Measurements from ENCODE around the gene PKN2.

PKN2 gene

DNA sequence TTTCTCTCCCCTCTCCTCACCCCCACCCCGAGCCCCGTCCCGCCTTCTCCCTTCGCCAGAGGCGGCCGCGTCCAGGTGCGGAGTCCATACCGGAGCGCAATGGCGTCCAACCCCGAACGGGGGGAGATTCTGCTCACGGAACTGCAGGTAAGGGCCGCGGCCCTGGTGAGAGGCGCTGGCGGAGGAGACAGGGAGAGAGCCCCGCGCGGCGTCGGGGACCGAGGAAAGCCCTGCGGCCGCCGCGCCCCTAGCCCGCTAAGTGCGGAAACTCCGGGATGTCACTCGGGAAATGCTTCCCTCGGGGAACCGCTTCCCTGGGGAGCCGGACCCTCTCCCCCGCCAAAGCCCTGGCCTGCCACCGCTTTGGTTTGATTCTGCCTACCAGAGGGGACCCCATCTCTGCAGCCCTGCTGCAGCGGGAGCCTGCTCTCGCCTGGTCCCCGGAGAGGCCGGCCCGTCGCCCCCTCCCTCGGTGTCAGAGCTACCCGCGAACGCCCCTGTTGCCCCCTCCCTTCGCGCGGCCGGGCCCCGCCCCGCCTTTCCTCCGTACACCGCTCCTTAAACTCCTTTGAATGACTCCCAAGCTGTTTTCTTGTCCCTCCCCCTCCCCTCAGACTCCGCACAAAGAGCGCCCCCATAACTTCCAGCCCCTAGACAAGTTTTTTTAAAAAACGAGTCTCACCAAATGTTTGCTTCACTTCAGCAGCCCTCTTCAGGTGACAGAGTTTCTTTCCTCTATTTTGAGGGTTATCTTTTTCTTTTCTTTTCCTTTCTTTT, 597 bp downstream of the PKN2 start:
- H3K27me3 ChIP-seq (ENCODE audit: insufficient read depth, poor library complexity, severe bottlenecking): no peaks in the 10 kb centered on the region
- peaks cover 26% of the 10 kb centered on the region for H3K36me3 ChIP-seq (ENCODE audit: low read depth)
- TF ChIP-seq, protein P1, sequence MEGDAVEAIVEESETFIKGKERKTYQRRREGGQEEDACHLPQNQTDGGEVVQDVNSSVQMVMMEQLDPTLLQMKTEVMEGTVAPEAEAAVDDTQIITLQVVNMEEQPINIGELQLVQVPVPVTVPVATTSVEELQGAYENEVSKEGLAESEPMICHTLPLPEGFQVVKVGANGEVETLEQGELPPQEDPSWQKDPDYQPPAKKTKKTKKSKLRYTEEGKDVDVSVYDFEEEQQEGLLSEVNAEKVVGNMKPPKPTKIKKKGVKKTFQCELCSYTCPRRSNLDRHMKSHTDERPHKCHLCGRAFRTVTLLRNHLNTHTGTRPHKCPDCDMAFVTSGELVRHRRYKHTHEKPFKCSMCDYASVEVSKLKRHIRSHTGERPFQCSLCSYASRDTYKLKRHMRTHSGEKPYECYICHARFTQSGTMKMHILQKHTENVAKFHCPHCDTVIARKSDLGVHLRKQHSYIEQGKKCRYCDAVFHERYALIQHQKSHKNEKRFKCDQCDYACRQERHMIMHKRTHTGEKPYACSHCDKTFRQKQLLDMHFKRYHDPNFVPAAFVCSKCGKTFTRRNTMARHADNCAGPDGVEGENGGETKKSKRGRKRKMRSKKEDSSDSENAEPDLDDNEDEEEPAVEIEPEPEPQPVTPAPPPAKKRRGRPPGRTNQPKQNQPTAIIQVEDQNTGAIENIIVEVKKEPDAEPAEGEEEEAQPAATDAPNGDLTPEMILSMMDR (IDR thresholded peaks at IDR 0.05; ENCODE audit: poor library complexity, severe bottlenecking): no peak
- H3K27ac ChIP-seq (ENCODE audit: poor library complexity, severe bottlenecking): peak overlapping the region; percentile 93
- H3K9me3 ChIP-seq (ENCODE audit: severe bottlenecking): no peaks in the 10 kb centered on the region
- DNase-seq (ENCODE audit: low spot score) (peak; percentile 56), ATAC-seq (ENCODE audit: low read depth) (peak; percentile 54)
- peak overlapping the region; percentile 75 for H3K4me3 ChIP-seq (ENCODE audit: severe bottlenecking)
- peaks cover 26% of the 10 kb centered on the region for H3K4me1 ChIP-seq (ENCODE audit: insufficient read depth, poor library complexity, severe bottlenecking)

DNA sequence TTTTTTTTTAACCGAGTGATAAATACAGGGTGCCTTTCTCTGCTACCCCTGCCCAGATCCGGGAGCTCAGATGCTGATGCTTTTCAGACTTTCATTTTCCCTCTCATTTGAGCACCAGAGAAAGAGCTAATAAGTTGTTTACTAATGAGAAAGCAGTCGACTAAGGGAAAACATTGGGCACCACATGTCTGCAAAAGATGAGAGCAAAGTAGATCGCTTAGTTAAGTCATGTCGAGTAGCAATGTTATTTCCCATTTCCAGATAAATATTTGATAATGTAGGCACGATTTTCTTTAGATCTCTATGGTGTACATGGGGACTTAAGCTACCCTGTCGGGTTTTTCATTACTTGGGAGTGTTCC, 1.2 kb downstream of the PKN2 start:
- Histone ChIP-seq H3K36me3 (ENCODE audit: low read depth) (peaks cover 26% of the 10 kb centered on the region), H3K9me3 (ENCODE audit: severe bottlenecking) (no peaks in the 10 kb centered on the region), H3K27ac (ENCODE audit: poor library complexity, severe bottlenecking) (peak overlapping the region; percentile 93), H3K4me1 (ENCODE audit: insufficient read depth, poor library complexity, severe bottlenecking) (peaks cover 26% of the 10 kb centered on the region), H3K27me3 (ENCODE audit: insufficient read depth, poor library complexity, severe bottlenecking) (no peaks in the 10 kb centered on the region), H3K4me3 (ENCODE audit: severe bottlenecking) (peak overlapping the region; percentile 75)
- ATAC-seq (ENCODE audit: low read depth) (no peak), DNase-seq (ENCODE audit: low spot score) (no peak)
- TF ChIP-seq, protein P1 (IDR thresholded peaks at IDR 0.05; ENCODE audit: poor library complexity, severe bottlenecking): peak; percentile 8

DNA sequence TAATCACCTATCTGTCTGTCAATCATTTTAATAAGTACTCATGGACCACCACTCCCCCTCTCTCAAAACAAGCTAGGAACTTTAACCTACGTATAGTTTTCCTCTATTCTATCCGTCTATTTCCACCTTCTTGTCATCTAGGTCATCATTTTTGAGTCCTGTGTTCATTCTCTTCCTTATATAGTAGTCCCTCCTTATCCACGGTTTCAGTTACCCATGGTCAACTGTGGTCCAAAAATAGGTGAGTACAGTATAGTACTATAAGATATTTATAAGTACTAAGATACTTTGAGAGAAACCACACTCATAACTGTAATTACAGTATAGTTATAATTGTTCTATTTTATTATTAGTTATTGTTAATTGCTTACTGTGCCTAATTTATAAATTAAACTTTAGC, 7.5 kb downstream of the PKN2 start:
- TF ChIP-seq, protein P1 (IDR thresholded peaks at IDR 0.05; ENCODE audit: poor library complexity, severe bottlenecking): no peak
- Histone ChIP-seq H3K36me3 (ENCODE audit: low read depth) (peaks cover 44% of the 10 kb centered on the region), H3K4me3 (ENCODE audit: severe bottlenecking) (no peak overlapping the region), H3K27ac (ENCODE audit: poor library complexity, severe bottlenecking) (no peak overlapping the region), H3K9me3 (ENCODE audit: severe bottlenecking) (no peaks in the 10 kb centered on the region), H3K4me1 (ENCODE audit: insufficient read depth, poor library complexity, severe bottlenecking) (peaks cover 13% of the 10 kb centered on the region), H3K27me3 (ENCODE audit: insufficient read depth, poor library complexity, severe bottlenecking) (no peaks in the 10 kb centered on the region)
- DNase-seq (ENCODE audit: low spot score) (no peak), ATAC-seq (ENCODE audit: low read depth) (no peak)

DNA sequence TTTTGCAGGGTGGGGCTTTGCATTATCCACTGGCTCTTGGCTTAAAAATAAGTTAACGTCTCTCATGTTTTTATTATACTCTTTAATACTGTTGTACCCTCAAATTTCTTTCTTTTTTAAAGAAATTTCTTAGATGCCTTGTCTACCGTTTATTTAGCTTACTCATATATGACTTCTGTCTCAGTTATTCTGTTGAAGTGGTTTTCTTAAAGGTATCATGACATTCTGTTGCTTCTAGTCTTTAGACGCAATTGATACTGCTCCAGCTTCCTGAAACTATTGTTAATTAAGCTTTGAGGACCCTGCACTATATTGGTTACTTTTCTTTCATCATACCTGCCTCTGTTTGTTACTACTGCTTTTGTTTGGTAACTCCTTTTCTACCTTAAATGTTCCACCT, 11.7 kb downstream of the PKN2 start:
- H3K36me3 ChIP-seq (ENCODE audit: low read depth): peaks cover 27% of the 10 kb centered on the region
- peaks cover 11% of the 10 kb centered on the region for H3K4me1 ChIP-seq (ENCODE audit: insufficient read depth, poor library complexity, severe bottlenecking)
- TF ChIP-seq, protein P1 (IDR thresholded peaks at IDR 0.05; ENCODE audit: poor library complexity, severe bottlenecking): no peak
- DNase-seq (ENCODE audit: low spot score) (no peak), ATAC-seq (ENCODE audit: low read depth) (no peak)
- no peaks in the 10 kb centered on the region for H3K27me3 ChIP-seq (ENCODE audit: insufficient read depth, poor library complexity, severe bottlenecking)
- no peak overlapping the region for H3K27ac ChIP-seq (ENCODE audit: poor library complexity, severe bottlenecking)
- H3K4me3 ChIP-seq (ENCODE audit: severe bottlenecking): no peak overlapping the region
- H3K9me3 ChIP-seq (ENCODE audit: severe bottlenecking): no peaks in the 10 kb centered on the region

DNA sequence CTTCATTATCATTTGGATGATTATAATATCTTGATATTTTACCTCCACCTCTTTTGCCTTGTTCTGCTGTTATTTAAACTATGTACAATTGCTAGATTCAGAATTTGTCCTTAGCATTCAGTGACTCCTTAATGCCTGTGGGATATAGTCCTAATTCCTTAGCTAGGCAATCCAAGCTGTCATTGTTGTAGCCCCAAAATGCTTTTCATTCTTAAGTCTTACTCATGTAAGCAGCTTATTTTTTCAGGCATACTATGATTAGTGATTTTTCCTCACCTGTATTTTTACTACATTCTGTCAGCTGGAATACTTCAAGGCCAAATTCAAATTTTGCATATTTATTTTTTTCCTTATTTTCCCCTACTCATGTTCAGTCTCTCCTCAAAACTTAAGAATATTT, 13.4 kb downstream of the PKN2 start:
- H3K27me3 ChIP-seq (ENCODE audit: insufficient read depth, poor library complexity, severe bottlenecking): no peaks in the 10 kb centered on the region
- H3K36me3 ChIP-seq (ENCODE audit: low read depth): peaks cover 11% of the 10 kb centered on the region
- no peak for DNase-seq (ENCODE audit: low spot score)
- no peak overlapping the region for H3K4me3 ChIP-seq (ENCODE audit: severe bottlenecking)
- no peaks in the 10 kb centered on the region for H3K9me3 ChIP-seq (ENCODE audit: severe bottlenecking)
- no peak for ATAC-seq (ENCODE audit: low read depth)
- no peak overlapping the region for H3K27ac ChIP-seq (ENCODE audit: poor library complexity, severe bottlenecking)
- TF ChIP-seq, protein P1 (IDR thresholded peaks at IDR 0.05; ENCODE audit: poor library complexity, severe bottlenecking): no peak
- H3K4me1 ChIP-seq (ENCODE audit: insufficient read depth, poor library complexity, severe bottlenecking): peaks cover 11% of the 10 kb centered on the region
